HEK293 (cell line): ENCODE results near the gene LAPTM4A.

Experiments
- AEBP2 ChIP-seq: fragments of 450-650 bp; formaldehyde crosslinking; IDR thresholded peaks from 2 replicates; pipeline ENCODE4 v1.5.1; 2016; ENCODE audit warnings: missing biosample characterization, missing genetic modification characterization, borderline replicate concordance
- MYNN ChIP-seq: fragments of 450-650 bp; formaldehyde crosslinking; IDR thresholded peaks from 2 replicates; pipeline ENCODE4 v1.5.1; 2016; ENCODE audit warnings: missing biosample characterization, missing genetic modification characterization, borderline replicate concordance
- OVOL3 ChIP-seq: fragments of 450-650 bp; formaldehyde crosslinking; IDR thresholded peaks from 2 replicates; pipeline ENCODE4 v1.5.1; 2016; ENCODE audit warnings: missing biosample characterization, missing genetic modification characterization
- SCRT2 ChIP-seq: fragments of 450-650 bp; formaldehyde crosslinking; IDR thresholded peaks from 2 replicates; pipeline ENCODE4 v1.5.1; 2016; ENCODE audit warnings: missing biosample characterization, missing genetic modification characterization
- YY1 ChIP-seq: fragments of 450-650 bp; formaldehyde crosslinking; IDR thresholded peaks from 2 replicates; pipeline ENCODE4 v1.5.1; 2018; ENCODE audit warnings: missing biosample characterization, missing genetic modification characterization
- ZBTB11 ChIP-seq: fragments of 450-650 bp; formaldehyde crosslinking; conservative IDR thresholded peaks from 2 replicates; pipeline ENCODE4 v1.5.1; 2016; ENCODE audit warnings: low read depth, missing biosample characterization, missing genetic modification characterization
- ZBTB49 ChIP-seq: fragments of 450-650 bp; formaldehyde crosslinking; IDR thresholded peaks from 2 replicates; pipeline ENCODE4 v1.5.1; 2016; ENCODE audit warnings: missing biosample characterization, missing genetic modification characterization, low read depth
- ZNF2 ChIP-seq: fragments of 450-650 bp; formaldehyde crosslinking; IDR thresholded peaks from 2 replicates; pipeline ENCODE4 v1.5.1; 2016; ENCODE audit warnings: missing biosample characterization, missing genetic modification characterization
- ZNF214 ChIP-seq: fragments of 450-650 bp; formaldehyde crosslinking; IDR thresholded peaks from 2 replicates; pipeline ENCODE4 v1.5.1; 2017; ENCODE audit warnings: missing biosample characterization, mild to moderate bottlenecking, missing genetic modification characterization, borderline replicate concordance
- ZNF280D ChIP-seq: fragments of 450-650 bp; formaldehyde crosslinking; IDR thresholded peaks from 2 replicates; pipeline ENCODE4 v1.5.1; 2016; ENCODE audit warnings: missing biosample characterization, missing genetic modification characterization
- ZNF394 ChIP-seq: fragments of 450-650 bp; formaldehyde crosslinking; IDR thresholded peaks from 2 replicates; pipeline ENCODE4 v1.5.1; 2016; ENCODE audit warnings: missing biosample characterization, missing genetic modification characterization, mild to moderate bottlenecking, moderate library complexity, borderline replicate concordance
- ZNF449 ChIP-seq: fragments of 450-650 bp; formaldehyde crosslinking; IDR thresholded peaks from 2 replicates; pipeline ENCODE4 v1.5.1; 2017; ENCODE audit warnings: missing biosample characterization, mild to moderate bottlenecking, missing genetic modification characterization, moderate library complexity
- ZNF518A ChIP-seq: fragments of 450-650 bp; formaldehyde crosslinking; conservative IDR thresholded peaks from 2 replicates; pipeline ENCODE4 v1.5.1; 2016; ENCODE audit warnings: low read depth, missing biosample characterization, missing genetic modification characterization
- ZNF571 ChIP-seq: fragments of 450-650 bp; formaldehyde crosslinking; IDR thresholded peaks from 2 replicates; pipeline ENCODE4 v1.5.0; 2017; ENCODE audit warnings: missing biosample characterization, missing genetic modification characterization
- ZNF600 ChIP-seq: fragments of 450-650 bp; formaldehyde crosslinking; IDR thresholded peaks from 2 replicates; pipeline ENCODE4 v1.5.1; 2016; ENCODE audit warnings: missing biosample characterization, missing genetic modification characterization
- ZNF629 ChIP-seq: fragments of 450-650 bp; formaldehyde crosslinking; IDR thresholded peaks from 2 replicates; pipeline ENCODE4 v1.5.1; 2017; ENCODE audit warnings: missing biosample characterization, missing genetic modification characterization

Gene LAPTM4A

GRCh38 chr2:19989667-19990415, 61.6 kb downstream of the LAPTM4A start, which contains the start of gene WDR35 (continued):
- peak; percentile 64 for TF ChIP-seq ZBTB11
- 0 out of 2 replicates have a peak, but pooled peaks have one; percentile 27 for TF ChIP-seq ZNF2 (tag by site-specific recombination)
- no peak for TF ChIP-seq ZNF280D (tag by site-specific recombination)
- no peak for TF ChIP-seq ZNF571 (tag by site-specific recombination)
- peak; percentile 63; the same call in 1 of the 2 replicates for TF ChIP-seq MYNN (tag by site-specific recombination)
- TF ChIP-seq ZNF600 (tag by site-specific recombination): 0 out of 2 replicates have a peak, but pooled peaks have one; percentile 47
- TF ChIP-seq OVOL3 (tag by site-specific recombination): peak; percentile 82; the same call in 1 of the 2 replicates
- 0 out of 2 replicates have a peak, but pooled peaks have one; percentile 27 for TF ChIP-seq ZNF629 (tag by site-specific recombination)
- TF ChIP-seq SCRT2 (tag by site-specific recombination): peak; percentile 99
- no peak for TF ChIP-seq ZBTB49 (tag by site-specific recombination)
- TF ChIP-seq ZNF214 (tag by site-specific recombination): no peak
- TF ChIP-seq ZNF394 (tag by site-specific recombination): peak; percentile 72
- TF ChIP-seq AEBP2 (tag by site-specific recombination): no peak
- peak; percentile 74 for TF ChIP-seq ZNF518A
- TF ChIP-seq ZNF449: no peak
- TF ChIP-seq YY1 (tag by site-specific recombination): peak; percentile 25; the same call in 1 of the 2 replicates
